H9 (cell line): Measurements from ENCODE around the gene ITGA8. TPM values are rescaled to one million over a fixed set of nuclear protein-coding genes. Genes with fewer than 3 reads are reported as not detected.

Experiments used
- DNase-seq: peaks from one replicate; pipeline ENCODE4 v3.0.0-alpha.2; 2017
- H2AFZ ChIP-seq: one replicate; pipeline ENCODE4 v1.6.1; 2013; ENCODE audit warnings: mild to moderate bottlenecking, low read length, control low read depth, moderate library complexity
- H2AK5ac ChIP-seq: 2 replicates; pipeline ENCODE4 v1.6.1; 2013; ENCODE audit warnings: low read length, control low read depth, mixed read lengths; ENCODE audit not compliant: insufficient read length
- H2BK120ac ChIP-seq: one replicate; pipeline ENCODE4 v1.6.1; 2013; ENCODE audit warnings: low read depth, mild to moderate bottlenecking, low read length, control low read depth, inconsistent platforms; ENCODE audit not compliant: poor library complexity, severe bottlenecking
- H2BK12ac ChIP-seq: 2 replicates; pipeline ENCODE4 v1.6.1; 2013; ENCODE audit warnings: low read length, control low read depth, mixed read lengths, low read depth; ENCODE audit not compliant: insufficient read length
- H2BK15ac ChIP-seq: 2 replicates; pipeline ENCODE4 v1.6.1; 2013; ENCODE audit warnings: low read depth, low read length, control low read depth
- H2BK20ac ChIP-seq: one replicate; pipeline ENCODE4 v1.6.1; 2013; ENCODE audit warnings: low read depth, mild to moderate bottlenecking, low read length, control low read depth, inconsistent platforms; ENCODE audit not compliant: poor library complexity, severe bottlenecking
- H2BK5ac ChIP-seq: 2 replicates; pipeline ENCODE4 v1.6.1; 2013; ENCODE audit warnings: low read length, control low read depth, mixed read lengths; ENCODE audit not compliant: insufficient read length
- H3K14ac ChIP-seq: 2 replicates; pipeline ENCODE4 v1.6.1; 2013; ENCODE audit warnings: low read length, control low read depth; ENCODE audit not compliant: insufficient read depth
- H3K18ac ChIP-seq: 2 replicates; pipeline ENCODE4 v1.6.1; 2013; ENCODE audit warnings: low read depth, mild to moderate bottlenecking, mixed read lengths, low read length, control low read depth; ENCODE audit not compliant: insufficient read length
- H3K23ac ChIP-seq: 2 replicates; pipeline ENCODE4 v1.6.1; 2013; ENCODE audit warnings: low read length, control low read depth, mixed read lengths, low read depth; ENCODE audit not compliant: insufficient read length
- H3K23me2 ChIP-seq: 2 replicates; pipeline ENCODE4 v1.6.1; 2013; ENCODE audit warnings: low read depth, mild to moderate bottlenecking, mixed read lengths, low read length, control low read depth; ENCODE audit not compliant: insufficient read length, poor library complexity, severe bottlenecking
- H3K27ac ChIP-seq: 2 replicates; pipeline ENCODE4 v1.5.1; 2013; ENCODE audit warnings: low read length, control low read depth, mixed read lengths, low read depth; ENCODE audit not compliant: insufficient read length
- H3K27me3 ChIP-seq: 2 replicates; pipeline ENCODE4 v1.6.1; 2013; ENCODE audit warnings: low read length, control low read depth, inconsistent platforms; ENCODE audit not compliant: insufficient read depth
- H3K4ac ChIP-seq: 2 replicates; pipeline ENCODE4 v1.6.1; 2013; ENCODE audit warnings: low read depth, mild to moderate bottlenecking, control low read depth, inconsistent platforms, low read length, moderate library complexity
- H3K4me1 ChIP-seq: 2 replicates; pipeline ENCODE4 v1.6.1; 2013; ENCODE audit warnings: low read length, control low read depth, inconsistent platforms; ENCODE audit not compliant: insufficient read depth
- H3K4me2 ChIP-seq: 2 replicates; pipeline ENCODE4 v1.6.1; 2013; ENCODE audit warnings: low read length, control low read depth, mixed read lengths; ENCODE audit not compliant: insufficient read length, insufficient read depth
- H3K56ac ChIP-seq: 2 replicates; pipeline ENCODE4 v1.6.1; 2013; ENCODE audit warnings: low read depth, mild to moderate bottlenecking, mixed read lengths, low read length, control low read depth; ENCODE audit not compliant: insufficient read length
- H3K79me1 ChIP-seq: 2 replicates; pipeline ENCODE4 v1.6.1; 2013; ENCODE audit warnings: low read depth, mild to moderate bottlenecking, moderate library complexity, low read length, control low read depth, inconsistent platforms; ENCODE audit not compliant: insufficient read depth, poor library complexity, severe bottlenecking
- H3K79me2 ChIP-seq: 2 replicates; pipeline ENCODE4 v1.6.1; 2013; ENCODE audit warnings: low read length, control low read depth, inconsistent platforms; ENCODE audit not compliant: insufficient read depth
- H3K9ac ChIP-seq: 2 replicates; pipeline ENCODE4 v1.6.1; 2013; ENCODE audit warnings: low read length, control low read depth, mixed read lengths; ENCODE audit not compliant: insufficient read length; ENCODE audit errors: extremely low read depth
- H3K9me3 ChIP-seq: one replicate; pipeline ENCODE4 v1.6.1; 2013; ENCODE audit warnings: low read depth, low read length, inconsistent platforms; ENCODE audit not compliant: control insufficient read depth
- H3T11ph ChIP-seq: one replicate; pipeline ENCODE4 v1.6.1; 2013; ENCODE audit warnings: mild to moderate bottlenecking, low read length, control low read depth, inconsistent platforms
- H4K20me1 ChIP-seq: one replicate; pipeline ENCODE4 v1.6.1; 2013; ENCODE audit not compliant: control insufficient read depth, insufficient read length, insufficient read depth
- H4K5ac ChIP-seq: 2 replicates; pipeline ENCODE4 v1.6.1; 2013; ENCODE audit warnings: low read depth, mild to moderate bottlenecking, mixed read lengths, low read length, control low read depth; ENCODE audit not compliant: insufficient read length
- H4K8ac ChIP-seq: replicated peaks from 2 replicates; pipeline ENCODE4 v1.6.1; 2013; ENCODE audit warnings: low read length, control low read depth, mixed read lengths, low read depth; ENCODE audit not compliant: insufficient read length
- H4K91ac ChIP-seq: 2 replicates; pipeline ENCODE4 v1.6.1; 2013; ENCODE audit warnings: low read depth, mild to moderate bottlenecking, moderate library complexity, mixed read lengths, low read length, control low read depth; ENCODE audit not compliant: insufficient read length
- H3K27ac Mint-ChIP-seq, 3 experiments: 2 replicates in 2 of 3; 3 replicates in 1 of 3; pipeline ENCODE4 v1.8.0; 2020 to 2021; ENCODE audit warnings: mixed read lengths in 3 of 3, mild to moderate bottlenecking in 1 of 3, moderate library complexity in 1 of 3
- H3K27me3 Mint-ChIP-seq: 2 replicates; pipeline ENCODE4 v1.8.0; 2021; ENCODE audit warnings: low read depth, mild to moderate bottlenecking, moderate library complexity, mixed read lengths
- H3K36me3 Mint-ChIP-seq, 3 experiments: 2 replicates in 2 of 3; 3 replicates in 1 of 3; pipeline ENCODE4 v1.8.0; 2020 to 2021; ENCODE audit warnings: low read depth in 3 of 3, mixed read lengths in 3 of 3; ENCODE audit not compliant: insufficient read depth in 1 of 3
- H3K4me1 Mint-ChIP-seq, 2 experiments: 2 replicates each; pipeline ENCODE4 v1.8.0; 2020; ENCODE audit warnings: mixed read lengths in 2 of 2
- H3K4me3 Mint-ChIP-seq, 2 experiments: 2 replicates in 1 of 2; 3 replicates in 1 of 2; pipeline ENCODE4 v1.8.0; 2020 to 2021; ENCODE audit warnings: mild to moderate bottlenecking in 2 of 2, mixed read lengths in 2 of 2, moderate library complexity in 1 of 2
- H3K9me3 Mint-ChIP-seq, 2 experiments: 2 replicates in 1 of 2; 3 replicates in 1 of 2; pipeline ENCODE4 v1.8.0; 2020; ENCODE audit warnings: mild to moderate bottlenecking in 2 of 2, mixed read lengths in 2 of 2, moderate library complexity in 1 of 2
- whole genome bisulfite sequencing: extraction: QIAGEN DNeasy Blood & Tissue Kit; methylation state at CpG from one replicate; pipeline ENCODE4 v1.1.7; 2013; ENCODE audit warnings: missing lambda C conversion rate, low lambda C conversion rate, mixed read lengths; ENCODE audit not compliant: insufficient read length; ENCODE audit errors: extremely low coverage; 5-methylcytosine and 5-hydroxymethylcytosine counted together
- long read RNA-seq: library from polyadenylated mRNA; unstranded; transcript quantifications from one replicate; pipeline ENCODE4 v2.0.0, GENCODE V29; 2020
- total RNA-seq: library from RNA; stranded (reverse); gene quantifications from 2 replicates; pipeline ENCODE4 v1.2.1, GENCODE V29; 2021
- TF ChIP-seq, protein P1 (sequence below): fragments of 200-600 bp; sonication (generic); conservative IDR thresholded peaks from 3 replicates; pipeline ENCODE4 v1.8.0; 2021; ENCODE audit warnings: antibody characterized with exemption, mild to moderate bottlenecking

The ITGA8 gene
- total RNA-seq, result not detected in 2 replicates
- long read RNA-seq, result 0 reads

DNA sequence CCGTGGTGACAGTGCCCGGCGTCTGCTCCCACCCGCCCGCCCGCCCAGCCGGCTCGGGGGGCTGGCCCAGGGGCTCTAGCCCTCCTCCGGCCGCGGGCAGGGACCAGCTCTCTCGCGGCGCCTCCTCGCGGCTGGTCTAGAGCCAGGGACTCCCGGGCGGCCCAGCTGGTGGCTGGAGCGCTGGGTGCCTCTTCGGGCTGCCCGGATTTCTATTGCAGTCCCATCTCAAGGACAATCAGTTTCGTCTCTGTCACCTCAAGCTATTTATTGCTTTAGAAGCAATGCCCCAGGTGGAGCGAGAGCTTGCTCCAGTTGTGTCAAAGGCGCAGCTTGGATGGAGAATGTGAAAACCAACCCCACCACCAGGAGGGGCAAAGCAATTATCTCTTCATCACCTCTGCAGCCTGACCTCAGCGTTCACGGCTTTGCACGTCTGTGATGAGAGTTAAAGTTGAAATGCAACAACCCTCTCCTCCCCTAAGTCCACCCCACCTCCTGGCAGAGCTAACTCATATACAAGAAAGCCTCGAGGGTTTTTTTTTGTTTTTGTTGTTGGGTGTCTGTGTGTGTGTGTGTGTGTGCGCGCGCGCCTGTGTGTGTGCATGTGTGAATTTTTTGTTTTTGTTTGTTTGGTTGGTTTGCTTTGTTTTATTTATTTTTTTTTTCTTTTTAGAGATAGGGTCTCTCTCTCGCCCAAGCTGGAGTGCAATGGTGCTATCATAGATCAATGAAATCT is at the start of gene ITGA8:
Gene ITGA8 (minus strand): TSS at position 24 of the 736 bp plus-strand sequence. CDS start 151 bp downstream, outside the sequence.
- H3K27me3 ChIP-seq, result peaks cover 16% of the 10 kb centered on the region
- H3K27ac ChIP-seq, result no peak within 1 kb of the TSS
- H2BK5ac ChIP-seq, result no peak within 1 kb of the TSS
- no peak within 1 kb of the TSS for H3K14ac ChIP-seq
- peak; percentile 65 for DNase-seq
- no peaks in the 10 kb centered on the region for H3K79me1 ChIP-seq
- H2AFZ ChIP-seq, result no peak within 1 kb of the TSS
- Mint-ChIP-seq H3K27me3 (peaks cover 69% of the 10 kb centered on the region), H3K4me3 (peak within 1 kb of the TSS; percentile 76 to 94), H3K27ac (no peak within 1 kb of the TSS), H3K36me3 (peaks cover 0 to 2% (median 0%) of the 10 kb centered on the region in 3 experiments; a peak in 1 of 7 replicates), H3K4me1 (peaks cover 13 to 17% of the 10 kb centered on the region in 2 experiments), H3K9me3 (no peaks in the 10 kb centered on the region)
- H4K91ac ChIP-seq, result no peak within 1 kb of the TSS
- H2BK12ac ChIP-seq, result no peak within 1 kb of the TSS
- H3K23ac ChIP-seq, result no peak within 1 kb of the TSS
- H3T11ph ChIP-seq, result no peak within 1 kb of the TSS
- H3K9ac ChIP-seq, result no peak within 1 kb of the TSS
- H3K79me2 ChIP-seq, result no peaks in the 10 kb centered on the region
- no peak within 1 kb of the TSS for H3K56ac ChIP-seq
- H2BK15ac ChIP-seq, result no peak within 1 kb of the TSS
- H3K18ac ChIP-seq, result no peak within 1 kb of the TSS
- H4K20me1 ChIP-seq, result no peaks in the 10 kb centered on the region
- H3K4me1 ChIP-seq, result no peaks in the 10 kb centered on the region
- no CpG with 5 or more reads among the region's 33 CpGs for WGBS
- no peak within 1 kb of the TSS for H3K4ac ChIP-seq
- no peaks in the 10 kb centered on the region for H3K9me3 ChIP-seq
- H2AK5ac ChIP-seq, result no peak within 1 kb of the TSS
- H2BK20ac ChIP-seq, result no peak within 1 kb of the TSS
- TF ChIP-seq, protein P1, sequence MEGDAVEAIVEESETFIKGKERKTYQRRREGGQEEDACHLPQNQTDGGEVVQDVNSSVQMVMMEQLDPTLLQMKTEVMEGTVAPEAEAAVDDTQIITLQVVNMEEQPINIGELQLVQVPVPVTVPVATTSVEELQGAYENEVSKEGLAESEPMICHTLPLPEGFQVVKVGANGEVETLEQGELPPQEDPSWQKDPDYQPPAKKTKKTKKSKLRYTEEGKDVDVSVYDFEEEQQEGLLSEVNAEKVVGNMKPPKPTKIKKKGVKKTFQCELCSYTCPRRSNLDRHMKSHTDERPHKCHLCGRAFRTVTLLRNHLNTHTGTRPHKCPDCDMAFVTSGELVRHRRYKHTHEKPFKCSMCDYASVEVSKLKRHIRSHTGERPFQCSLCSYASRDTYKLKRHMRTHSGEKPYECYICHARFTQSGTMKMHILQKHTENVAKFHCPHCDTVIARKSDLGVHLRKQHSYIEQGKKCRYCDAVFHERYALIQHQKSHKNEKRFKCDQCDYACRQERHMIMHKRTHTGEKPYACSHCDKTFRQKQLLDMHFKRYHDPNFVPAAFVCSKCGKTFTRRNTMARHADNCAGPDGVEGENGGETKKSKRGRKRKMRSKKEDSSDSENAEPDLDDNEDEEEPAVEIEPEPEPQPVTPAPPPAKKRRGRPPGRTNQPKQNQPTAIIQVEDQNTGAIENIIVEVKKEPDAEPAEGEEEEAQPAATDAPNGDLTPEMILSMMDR, result peak; percentile 75
- H4K5ac ChIP-seq, result no peak within 1 kb of the TSS
- peaks cover 10% of the 10 kb centered on the region for H3K23me2 ChIP-seq
- H2BK120ac ChIP-seq, result no peak within 1 kb of the TSS
- peak within 1 kb of the TSS; percentile 60 for H3K4me2 ChIP-seq
- H4K8ac ChIP-seq, result no peak within 1 kb of the TSS
